HT-29 (cell line): ENCODE data around the gene KCNF1. TPM values are rescaled to one million over a fixed set of nuclear protein-coding genes. Genes with fewer than 3 reads are reported as not detected.
"Not testable (repeated sequence)": the region's sequence is repeated elsewhere in the genome, so short reads cannot be mapped to it uniquely, and the experiment has no call there.

Source experiments
- DNase-seq: peaks from one replicate; pipeline ENCODE4 v3.0.0-alpha.2; 2015; ENCODE audit warnings: low spot score
- total RNA-seq: library from RNA; depleted of rRNA; stranded (reverse); fragments of >200 nt; shearing (Covaris generic); gene quantifications from 2 replicates; pipeline ENCODE4 v1.2.3, GENCODE V29; 2014

KCNF1 gene
- total RNA-seq, 1 experiment from 2014 or later = 0.66 TPM

GRCh38 chr2:10935953-10936942 is 24.5 kb downstream of the KCNF1 start:
- DNase-seq = peak; percentile 72

GRCh38 chr2:10939058-10939457 is 27.3 kb downstream of the KCNF1 start:
- DNase-seq = no peak

DNA sequence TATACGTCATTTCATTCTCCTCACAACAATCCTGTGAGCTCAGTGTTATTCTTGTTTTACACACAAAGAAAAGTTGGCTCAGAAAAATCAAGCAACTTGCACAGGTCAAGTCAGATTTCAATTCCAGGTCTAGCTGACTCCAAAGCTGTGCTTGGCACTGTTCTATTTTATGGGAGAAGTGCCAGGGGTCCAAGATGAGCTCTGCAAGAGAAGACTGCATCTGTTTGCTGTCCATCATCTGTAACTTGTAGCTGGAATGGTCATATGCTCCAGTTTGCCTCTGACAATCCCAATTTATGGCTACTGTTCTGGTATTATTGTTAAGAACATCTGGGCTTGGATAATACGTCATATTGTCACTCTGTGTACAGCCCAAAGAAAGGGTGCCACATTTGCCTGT is 28.9 kb downstream of the KCNF1 start:
- no peak for DNase-seq

GRCh38 chr2:10941383-10941782 is 29.6 kb downstream of the KCNF1 start:
- no peak for DNase-seq

DNA sequence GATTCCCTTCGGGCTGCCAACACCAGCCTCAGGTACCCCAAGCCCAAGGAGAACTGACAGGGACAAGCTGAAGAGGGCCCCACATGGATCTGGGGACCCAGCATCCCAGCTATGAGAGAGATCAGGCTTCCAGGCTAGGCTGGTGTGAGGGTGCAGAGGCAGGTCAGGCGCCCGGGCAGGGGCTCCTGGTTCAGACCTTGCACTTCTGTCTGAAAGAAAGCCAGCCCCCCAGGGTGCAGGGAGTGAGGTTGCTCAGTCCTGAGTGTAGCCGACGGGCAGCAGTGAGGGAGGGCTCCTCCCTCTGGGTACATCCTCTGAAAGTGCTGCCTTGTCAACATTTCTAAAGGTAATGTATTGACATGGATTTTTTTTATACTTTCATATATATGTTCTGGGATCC is 33.1 kb downstream of the KCNF1 start:
- DNase-seq = no peak

- DNase-seq = no peak
These were observed 34.7 kb downstream of the KCNF1 start for GRCh38 chr2:10946394-10946793.

DNA sequence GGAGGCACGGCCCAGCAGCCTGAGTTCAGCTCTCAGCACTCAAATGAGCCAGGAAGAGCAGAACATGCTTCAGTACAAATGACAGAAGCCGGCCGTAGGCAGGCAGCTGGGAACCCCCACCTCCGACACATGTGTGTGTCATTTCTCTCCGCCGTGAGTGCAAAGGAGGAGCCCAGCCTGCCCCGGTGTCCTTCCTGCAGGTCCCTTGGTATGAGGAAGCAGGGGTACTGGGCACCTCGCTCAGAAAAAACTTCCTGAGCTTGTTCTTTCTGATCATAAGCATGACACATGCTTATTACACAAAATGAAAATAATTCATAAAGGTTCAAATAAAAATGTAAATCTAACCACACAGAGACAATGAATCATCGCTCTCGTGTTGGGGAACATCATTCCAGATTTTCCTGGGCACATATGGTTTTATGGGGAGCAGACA is 35.3 kb downstream of the KCNF1 start:
- DNase-seq = peak; percentile 39

DNA sequence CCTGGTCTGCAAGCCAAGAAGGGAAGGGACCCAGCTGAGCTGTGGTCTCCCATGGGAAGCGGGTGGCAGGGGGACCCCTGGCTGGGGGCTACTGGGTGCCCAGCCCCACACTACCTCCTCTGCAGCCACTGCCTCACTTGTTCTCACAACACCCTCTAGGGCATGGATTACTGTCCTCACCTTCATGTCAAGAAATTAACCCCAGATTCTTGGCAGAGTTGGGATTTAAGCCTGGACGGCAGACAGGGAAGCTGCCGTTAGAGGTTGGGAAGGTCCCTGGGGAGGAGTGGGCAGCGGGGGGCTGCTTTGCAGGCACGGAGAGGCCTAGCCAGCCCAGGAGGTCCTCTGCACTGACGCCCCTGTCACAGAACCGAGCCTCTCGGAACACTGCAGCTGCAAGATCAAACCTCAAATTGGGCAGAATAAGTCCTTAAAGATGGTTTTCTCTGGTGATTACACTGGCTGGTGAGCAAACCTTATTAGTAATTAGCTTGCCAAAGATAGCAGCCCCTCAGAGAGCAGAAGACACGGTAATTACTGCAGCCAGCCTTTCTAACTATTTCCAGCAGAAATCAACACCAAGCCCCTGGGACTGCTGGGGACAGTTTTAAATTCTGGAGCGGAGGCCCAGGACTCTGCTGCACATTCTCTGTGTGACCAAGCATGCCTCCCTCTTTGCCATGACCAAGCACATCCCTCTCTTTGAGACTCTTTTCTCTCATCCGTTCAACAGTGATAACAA is 35.9 kb downstream of the KCNF1 start:
- no peak for DNase-seq

- DNase-seq = no peak
These were observed 36.4 kb downstream of the KCNF1 start for GRCh38 chr2:10948188-10948564.

GRCh38 chr2:10948606-10949230 is 37.0 kb downstream of the KCNF1 start:
- DNase-seq = no peak

DNA sequence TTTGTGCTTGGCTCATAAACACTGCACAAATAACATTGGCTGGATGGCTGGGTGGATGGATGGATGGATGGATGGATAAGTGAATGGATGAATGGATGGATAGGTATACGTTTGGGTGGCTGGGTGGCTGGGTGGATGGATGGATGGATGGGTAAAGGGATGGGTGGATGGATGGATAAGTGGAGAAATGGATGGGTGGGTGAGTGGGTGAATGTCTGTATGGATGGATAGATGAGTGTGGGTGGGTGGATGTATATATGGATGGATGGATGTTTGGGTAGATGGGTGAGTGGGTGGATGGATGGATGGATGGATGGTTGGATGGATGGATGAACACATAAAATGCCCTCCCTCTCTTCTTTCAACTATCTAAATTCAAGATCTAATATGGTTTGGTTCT is 38.1 kb downstream of the KCNF1 start:
- DNase-seq = no peak

GRCh38 chr2:10951558-10952414 is 40.1 kb downstream of the KCNF1 start:
- no peak for DNase-seq

- DNase-seq = no peak
These were observed 42.7 kb downstream of the KCNF1 start for GRCh38 chr2:10954416-10954815.

DNA sequence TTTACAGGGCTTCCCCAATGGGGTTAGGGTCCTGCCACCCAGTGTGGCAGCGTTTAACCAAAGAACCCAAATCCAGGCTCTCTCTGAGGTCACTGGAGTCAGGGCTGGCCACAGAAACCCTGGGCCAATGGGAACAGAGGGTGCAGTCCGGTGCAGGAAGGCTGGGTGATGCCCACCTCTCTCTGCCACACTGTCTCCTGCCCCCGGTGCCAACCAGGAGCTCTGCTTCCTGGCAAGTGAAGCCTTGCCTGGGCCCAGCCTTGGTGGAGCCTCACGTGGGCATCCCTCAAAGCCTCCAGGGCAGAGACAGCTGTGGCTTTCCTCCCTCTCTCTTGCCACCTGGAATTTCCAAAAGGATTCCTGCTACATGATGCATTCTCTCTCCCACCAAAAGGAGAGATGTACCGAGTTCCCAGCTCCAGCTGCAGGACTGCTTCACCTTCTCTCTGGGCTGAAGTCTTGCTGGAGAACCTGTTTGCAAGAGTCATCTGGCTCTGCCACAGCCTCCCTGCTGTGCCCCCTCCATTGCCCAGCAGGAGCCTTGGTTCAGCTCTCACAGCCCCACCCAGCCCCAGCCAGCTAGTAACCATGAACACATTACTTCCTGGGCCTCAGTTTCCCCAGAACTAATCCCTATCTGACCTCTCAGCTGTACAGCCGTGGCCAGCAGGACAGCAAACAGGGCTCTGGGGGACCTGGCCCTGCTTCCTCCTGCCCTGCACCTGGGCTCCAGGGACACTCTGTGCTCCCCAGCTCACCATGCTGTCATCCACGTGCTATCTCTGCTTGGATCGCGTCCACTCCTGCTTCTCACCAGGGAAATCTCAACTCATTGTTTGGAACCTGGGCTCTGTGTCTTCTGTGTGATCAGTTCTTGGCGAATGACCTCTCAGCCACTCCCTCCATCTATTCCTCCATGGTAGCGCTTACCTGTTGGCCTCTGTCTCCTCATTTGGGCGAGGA is 43.4 kb downstream of the KCNF1 start:
- no peak for DNase-seq

GRCh38 chr2:10956006-10956790 is 44.5 kb downstream of the KCNF1 start:
- DNase-seq = no peak

GRCh38 chr2:10957391-10957790 is 45.7 kb downstream of the KCNF1 start:
- DNase-seq = no peak

DNA sequence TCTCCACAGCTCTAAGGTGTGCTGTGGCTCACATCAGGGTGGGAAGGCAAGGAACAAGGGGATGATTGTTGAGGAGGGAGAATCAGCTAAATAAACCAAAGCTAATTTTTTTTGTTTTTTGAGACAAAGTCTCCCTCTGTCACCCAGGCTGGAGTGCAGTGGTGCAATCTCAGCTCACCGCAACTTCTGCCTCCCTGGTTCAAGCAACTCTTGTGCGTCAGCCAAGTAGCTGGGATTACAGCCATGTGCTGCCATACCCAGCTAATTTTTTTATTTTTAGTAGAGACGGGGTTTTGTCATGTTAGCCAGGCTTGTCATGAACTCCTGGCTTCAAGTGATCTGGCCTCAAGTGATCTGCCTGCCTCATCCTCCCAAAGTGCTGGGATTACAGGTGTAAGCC is 46.7 kb downstream of the KCNF1 start:
- DNase-seq = not testable (repeated sequence)

GRCh38 chr2:10960606-10961489 is 49.1 kb downstream of the KCNF1 start:
- DNase-seq = no peak
